ENCODE data around the gene IKZF4.

GRCh38 chr12:56082967-56083366, 62.1 kb downstream of the IKZF4 start:
- TF ChIP-seq POLR2A (IDR thresholded peaks at IDR 0.05; ENCODE audit: low read depth, low read length) (no peak), POLR2AphosphoS5 (IDR thresholded peaks at IDR 0.05; ENCODE audit: low read depth, low read length) (no peak), TAF1 (IDR thresholded peaks at IDR 0.05; ENCODE audit: borderline replicate concordance, low read depth, low read length) (no peak)
